AG09319 (cell line): Measurements from ENCODE around the gene TNFAIP2.

Experiments used
- DNase-seq: peaks from one replicate; pipeline ENCODE4 v3.0.0-alpha.2; 2010; ENCODE audit warnings: low read depth; ENCODE audit errors: extremely low read depth
- TF ChIP-seq, protein P1 (sequence below): IDR thresholded peaks from 2 replicates; pipeline ENCODE4 v1.5.1; 2011; ENCODE audit warnings: low read depth, mild to moderate bottlenecking, inconsistent platforms, low read length, moderate library complexity

The TNFAIP2 gene

DNA sequence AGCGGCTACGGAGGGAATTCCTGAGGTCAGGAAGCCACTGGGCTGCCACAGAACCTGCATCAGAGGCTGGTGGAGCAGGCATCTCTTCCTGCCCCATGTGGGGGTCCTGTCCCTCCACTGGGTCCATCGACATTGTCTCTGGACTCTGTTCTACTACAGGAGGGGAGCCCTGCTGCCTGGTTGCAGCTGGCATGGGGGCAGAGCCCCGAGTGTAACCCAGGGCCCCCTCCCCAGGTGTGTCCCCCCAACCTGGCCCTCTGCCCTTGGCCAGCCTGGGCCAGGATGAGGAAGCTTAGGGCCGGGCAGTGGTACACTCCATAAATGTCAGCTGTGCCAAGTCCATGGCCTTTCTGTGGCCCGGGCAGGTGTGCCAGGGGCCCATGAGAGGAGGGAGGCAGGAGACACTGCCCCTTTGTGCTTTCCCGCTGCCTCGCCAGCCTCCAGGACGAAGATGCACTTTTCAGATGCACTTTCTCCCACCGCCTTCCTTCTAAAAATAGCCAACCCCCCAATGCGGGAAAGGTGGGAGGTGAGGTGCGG is 32.7 kb upstream of the TNFAIP2 start:
- TF ChIP-seq, protein P1, sequence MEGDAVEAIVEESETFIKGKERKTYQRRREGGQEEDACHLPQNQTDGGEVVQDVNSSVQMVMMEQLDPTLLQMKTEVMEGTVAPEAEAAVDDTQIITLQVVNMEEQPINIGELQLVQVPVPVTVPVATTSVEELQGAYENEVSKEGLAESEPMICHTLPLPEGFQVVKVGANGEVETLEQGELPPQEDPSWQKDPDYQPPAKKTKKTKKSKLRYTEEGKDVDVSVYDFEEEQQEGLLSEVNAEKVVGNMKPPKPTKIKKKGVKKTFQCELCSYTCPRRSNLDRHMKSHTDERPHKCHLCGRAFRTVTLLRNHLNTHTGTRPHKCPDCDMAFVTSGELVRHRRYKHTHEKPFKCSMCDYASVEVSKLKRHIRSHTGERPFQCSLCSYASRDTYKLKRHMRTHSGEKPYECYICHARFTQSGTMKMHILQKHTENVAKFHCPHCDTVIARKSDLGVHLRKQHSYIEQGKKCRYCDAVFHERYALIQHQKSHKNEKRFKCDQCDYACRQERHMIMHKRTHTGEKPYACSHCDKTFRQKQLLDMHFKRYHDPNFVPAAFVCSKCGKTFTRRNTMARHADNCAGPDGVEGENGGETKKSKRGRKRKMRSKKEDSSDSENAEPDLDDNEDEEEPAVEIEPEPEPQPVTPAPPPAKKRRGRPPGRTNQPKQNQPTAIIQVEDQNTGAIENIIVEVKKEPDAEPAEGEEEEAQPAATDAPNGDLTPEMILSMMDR, result no peak
- no peak for DNase-seq

DNA sequence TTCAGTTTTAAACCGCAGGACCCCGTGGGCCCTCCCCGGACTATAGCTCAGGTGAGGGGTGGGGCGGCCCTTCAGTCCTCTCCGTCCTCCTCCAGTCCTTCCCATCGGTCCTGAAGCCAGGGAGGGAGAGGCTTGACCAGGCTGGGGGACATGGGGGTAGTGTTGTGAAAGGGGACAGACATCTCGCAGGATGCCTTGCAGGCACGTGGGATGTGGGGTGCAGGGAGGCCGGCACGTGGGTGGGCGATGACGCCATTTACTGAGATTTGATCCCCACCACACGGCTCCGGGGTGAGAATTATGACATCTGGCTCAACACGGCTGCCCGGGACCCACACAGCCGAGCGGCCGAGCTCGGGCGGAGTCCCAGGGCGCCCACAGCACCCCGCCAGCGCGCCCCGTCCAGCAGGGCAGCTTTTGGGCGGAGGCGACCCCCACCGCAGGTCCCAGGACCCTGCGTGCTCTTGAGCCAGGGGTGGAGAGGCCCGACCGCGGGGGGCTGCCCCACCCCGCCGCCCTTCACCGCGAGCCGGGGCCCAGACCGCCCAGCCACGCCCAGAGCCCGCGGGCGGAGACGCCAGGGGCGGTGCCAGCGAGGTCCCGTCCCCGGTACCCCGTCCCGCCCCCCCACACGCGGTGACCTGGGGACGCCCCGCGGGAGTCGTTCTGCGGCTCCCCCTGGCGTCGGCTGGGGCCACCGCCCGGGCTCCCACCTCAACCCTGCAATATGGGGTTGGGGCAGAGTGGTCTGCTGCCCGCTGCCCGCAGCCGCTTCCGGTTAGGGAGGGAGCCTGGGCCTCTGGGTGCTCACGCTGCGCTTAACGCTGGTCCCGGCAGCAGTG is 32.0 kb upstream of the TNFAIP2 start:
- TF ChIP-seq, protein P1, result peak; percentile 40
- DNase-seq, result no peak

DNA sequence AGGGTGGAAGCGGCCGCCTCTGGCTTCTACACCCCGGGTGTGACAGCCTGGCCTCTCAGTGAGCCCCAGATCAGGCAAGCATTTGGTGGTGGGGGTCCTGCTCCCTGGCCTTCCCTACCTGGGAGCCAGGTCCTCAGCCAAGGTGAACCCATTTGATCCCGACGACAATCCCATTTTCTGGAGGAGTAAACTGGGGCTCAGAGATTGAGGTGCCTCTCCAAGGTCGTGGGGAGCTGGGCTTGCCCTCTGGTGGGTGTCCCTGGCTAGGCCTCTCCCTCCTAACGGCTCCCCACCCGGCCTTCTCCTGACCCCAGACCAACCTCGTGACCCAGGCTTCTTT is 31.4 kb upstream of the TNFAIP2 start:
- TF ChIP-seq, protein P1, result no peak
- no peak for DNase-seq

DNA sequence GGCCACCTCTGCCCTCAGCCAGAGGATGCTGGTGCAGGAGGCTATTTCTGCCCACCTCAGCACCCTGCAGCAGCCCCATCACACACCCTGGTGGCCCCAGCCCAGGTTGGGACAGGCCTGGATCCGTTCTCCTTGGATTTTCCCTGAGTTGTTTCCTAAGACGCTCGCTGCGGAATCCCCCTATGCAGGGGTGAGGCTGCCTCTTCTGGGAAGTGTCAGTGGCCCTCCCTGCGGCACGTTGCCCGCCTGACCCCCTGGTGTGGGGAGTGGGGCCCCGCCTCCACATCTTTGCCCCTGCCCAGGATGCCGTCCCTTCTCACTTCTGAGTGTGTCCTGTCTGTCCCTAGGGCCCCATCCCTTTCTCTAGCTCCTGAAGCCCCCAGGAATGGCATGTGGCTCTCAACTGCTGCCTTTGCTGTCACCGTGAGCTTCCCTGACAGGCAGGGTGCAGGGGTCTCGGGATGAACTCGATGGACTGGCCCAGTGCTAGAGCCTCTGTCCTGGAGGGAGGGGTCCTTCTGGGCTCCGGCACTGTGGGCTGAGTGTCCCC is 29.3 kb upstream of the TNFAIP2 start:
- TF ChIP-seq, protein P1, result no peak
- no peak for DNase-seq

DNA sequence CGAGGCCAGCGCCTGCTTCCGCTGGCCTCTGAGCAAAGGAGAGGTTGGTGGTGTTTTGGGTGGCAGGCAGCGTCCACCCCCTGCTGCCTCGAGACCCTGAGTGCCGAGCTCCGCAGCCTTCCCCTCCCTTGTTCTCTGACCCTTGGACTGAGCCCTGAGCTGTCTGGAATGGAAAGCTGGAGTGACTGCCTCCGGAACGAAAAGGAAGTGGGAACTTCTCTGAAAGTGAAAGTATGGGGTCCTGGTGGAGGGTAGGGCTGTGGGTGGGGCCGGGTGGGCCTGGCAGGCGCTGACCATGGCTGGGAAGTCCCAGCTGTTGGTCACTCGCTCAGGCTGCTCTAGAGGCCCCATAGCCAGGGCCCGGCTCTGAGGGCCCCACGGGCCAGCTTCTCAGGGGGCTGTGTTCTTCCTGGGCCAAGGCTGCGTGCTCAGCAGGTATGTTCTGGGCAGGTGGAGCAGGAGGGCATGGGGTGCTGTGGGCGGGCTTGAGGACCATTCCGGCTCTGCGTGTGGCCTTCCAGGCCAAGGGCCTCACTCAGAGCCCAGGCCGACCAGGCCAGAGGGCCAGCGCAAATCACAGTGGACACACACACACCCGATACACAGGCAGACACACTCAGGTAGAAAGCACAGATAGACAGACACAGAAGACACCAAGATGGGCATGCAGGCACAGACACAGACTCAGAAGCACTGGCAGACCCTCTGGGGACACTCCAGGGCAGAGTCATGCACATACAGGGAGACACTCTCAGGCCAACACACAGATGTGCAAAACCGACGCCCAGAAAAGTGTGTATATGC is 28.7 kb upstream of the TNFAIP2 start, which contains the start of gene EXOC3L4:
TSS of gene EXOC3L4 (plus strand) at position 320 of the 804 bp plus-strand sequence. CDS start 5,495 bp downstream, outside the sequence.
- DNase-seq, result no peak
- TF ChIP-seq, protein P1, result no peak

DNA sequence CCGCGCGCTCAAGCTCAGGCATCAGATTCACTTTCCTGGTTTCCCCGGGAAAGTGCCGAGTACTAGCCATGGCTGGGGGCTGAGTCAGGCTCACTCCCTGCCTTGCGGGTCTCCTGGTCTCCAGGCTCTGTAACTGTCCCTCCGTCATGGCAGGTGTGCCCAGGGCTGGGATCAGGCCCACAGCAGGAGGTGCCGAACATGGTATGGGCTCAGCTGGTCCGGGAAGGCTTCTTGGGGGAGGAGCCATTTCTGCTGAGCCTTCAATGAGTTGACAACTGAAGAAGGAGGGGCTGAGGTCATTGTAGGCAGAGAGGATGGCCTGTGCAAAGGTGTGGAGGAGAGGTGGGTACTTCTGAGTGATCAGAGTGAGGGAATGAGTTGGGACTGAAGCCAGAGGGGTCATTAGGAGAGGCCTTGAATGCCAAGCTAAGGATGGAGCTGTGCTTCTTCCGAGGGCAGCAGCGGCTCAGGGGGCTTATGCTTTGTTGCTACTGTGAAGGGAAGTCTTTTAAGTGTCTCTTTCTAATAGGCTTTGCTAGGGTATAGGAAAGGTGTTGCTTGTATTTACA is 28.0 kb upstream of the TNFAIP2 start:
- DNase-seq, result no peak
- TF ChIP-seq, protein P1, result no peak
